GM23338 (cell line): ENCODE measurements around the gene GPD1. TPM values are rescaled to one million over a fixed set of nuclear protein-coding genes. Genes with fewer than 3 reads are reported as not detected.

Source experiments
- ATAC-seq: fragments of 200-7000 bp; cut with Tn5 transposase; 3 replicates; pipeline ENCODE4 v1.9.1; 2020
- DNase-seq: peaks from one replicate; pipeline ENCODE4 v3.0.0-alpha.2; 2015; ENCODE audit warnings: low spot score
- H2AFZ ChIP-seq: fragments of 200-600 bp; sonication (generic); 2 replicates; pipeline ENCODE4 v1.8.0; 2016; ENCODE audit warnings: antibody characterized with exemption, mild to moderate bottlenecking, moderate library complexity
- H3F3A ChIP-seq: fragments of 200-600 bp; sonication (generic); replicated peaks from 2 replicates; pipeline ENCODE4 v1.8.0; 2017; ENCODE audit warnings: antibody characterized with exemption, mixed run types, low read depth
- H3K27ac ChIP-seq: fragments of 200-600 bp; sonication (generic); 2 replicates; pipeline ENCODE4 v1.6.1; 2016; ENCODE audit warnings: low read depth
- H3K27me3 ChIP-seq: fragments of 200-600 bp; sonication (generic); 2 replicates; pipeline ENCODE4 v1.8.0; 2016; ENCODE audit warnings: mild to moderate bottlenecking, mixed run types, moderate library complexity; ENCODE audit not compliant: insufficient read depth
- H3K36me3 ChIP-seq: fragments of 200-600 bp; sonication (generic); 2 replicates; pipeline ENCODE4 v1.8.0; 2016; ENCODE audit warnings: mild to moderate bottlenecking; ENCODE audit not compliant: insufficient read depth
- H3K4me1 ChIP-seq: fragments of 200-600 bp; sonication (generic); 2 replicates; pipeline ENCODE4 v1.8.0; 2016; ENCODE audit warnings: mild to moderate bottlenecking, moderate library complexity; ENCODE audit not compliant: insufficient read depth
- H3K4me2 ChIP-seq: fragments of 200-600 bp; sonication (generic); 2 replicates; pipeline ENCODE4 v1.7.1; 2017; ENCODE audit warnings: mixed run types
- H3K4me3 ChIP-seq: fragments of 200-600 bp; sonication (generic); 2 replicates; pipeline ENCODE4 v1.6.1; 2016; ENCODE audit warnings: mixed run types
- H3K79me2 ChIP-seq: fragments of 200-600 bp; sonication (generic); replicated peaks from 2 replicates; pipeline ENCODE4 v1.8.0; 2017; ENCODE audit warnings: mild to moderate bottlenecking; ENCODE audit not compliant: insufficient read depth
- H3K9me2 ChIP-seq: fragments of 200-600 bp; sonication (generic); 2 replicates; pipeline ENCODE4 v1.8.0; 2017; ENCODE audit not compliant: insufficient read depth
- H4K20me1 ChIP-seq: fragments of 200-600 bp; sonication (generic); replicated peaks from 2 replicates; pipeline ENCODE4 v1.8.0; 2017; ENCODE audit warnings: mild to moderate bottlenecking; ENCODE audit not compliant: insufficient read depth
- H3K27ac Mint-ChIP-seq: 2 replicates; pipeline ENCODE4 v1.8.0; 2020; ENCODE audit warnings: inconsistent platforms, mild to moderate bottlenecking, moderate library complexity, mixed read lengths
- H3K27me3 Mint-ChIP-seq: 3 replicates; pipeline ENCODE4 v1.8.0; 2022; ENCODE audit warnings: low read depth, mild to moderate bottlenecking, moderate library complexity, mixed read lengths, inconsistent platforms; ENCODE audit not compliant: insufficient read depth, poor library complexity
- H3K36me3 Mint-ChIP-seq: 3 replicates; pipeline ENCODE4 v1.8.0; 2021; ENCODE audit warnings: low read depth, mild to moderate bottlenecking, inconsistent platforms, moderate library complexity, mixed read lengths
- H3K4me1 Mint-ChIP-seq: 3 replicates; pipeline ENCODE4 v1.8.0; 2020; ENCODE audit warnings: mild to moderate bottlenecking, inconsistent platforms, mixed read lengths
- H3K4me3 Mint-ChIP-seq: 3 replicates; pipeline ENCODE4 v1.8.0; 2021; ENCODE audit warnings: moderate library complexity, mild to moderate bottlenecking, inconsistent platforms, mixed read lengths
- H3K9me3 Mint-ChIP-seq: 3 replicates; pipeline ENCODE4 v1.8.0; 2020; ENCODE audit warnings: moderate library complexity, mild to moderate bottlenecking, inconsistent platforms, mixed read lengths
- EZH2 ChIP-seq: fragments of 200-600 bp; sonication (generic); IDR thresholded peaks from one replicate; pipeline ENCODE4 v1.8.0; 2017; ENCODE audit warnings: antibody characterized with exemption, mild to moderate bottlenecking, low read depth; ENCODE audit not compliant: unreplicated experiment
- EZH2phosphoT487 ChIP-seq: fragments of 200-600 bp; sonication (generic); IDR thresholded peaks from one replicate; pipeline ENCODE4 v1.8.1; 2018; ENCODE audit warnings: antibody characterized with exemption; ENCODE audit not compliant: unreplicated experiment
- JUNB ChIP-seq: IDR thresholded peaks from one replicate; pipeline ENCODE4 v1.6.1; 2016; ENCODE audit warnings: antibody characterized with exemption; ENCODE audit not compliant: unreplicated experiment
- POLR2AphosphoS5 ChIP-seq: IDR thresholded peaks from 2 replicates; pipeline ENCODE4 v1.6.1; 2016; ENCODE audit warnings: antibody characterized with exemption, low read depth
- STAT1 ChIP-seq: IDR thresholded peaks from one replicate; pipeline ENCODE4 v1.6.1; 2016; ENCODE audit warnings: antibody characterized with exemption; ENCODE audit not compliant: unreplicated experiment
- ZNF114 ChIP-seq: fragments of 250-450 bp; sonication (Bioruptor Pico); IDR thresholded peaks from 2 replicates; pipeline ENCODE4 v1.5.0; 2020; ENCODE audit warnings: mild to moderate bottlenecking, moderate library complexity
- ZNF331 ChIP-seq: fragments of 250-450 bp; sonication (Bioruptor Pico); IDR thresholded peaks from 2 replicates; pipeline ENCODE4 v1.5.0; 2020; ENCODE audit warnings: low read depth, mild to moderate bottlenecking, moderate library complexity
- polyA plus RNA-seq: library from polyadenylated mRNA; unstranded; fragments of >200 nt; fragmentation: Nextera tagmentation; extraction: Ambion mirVana; gene quantifications from 2 replicates; pipeline ENCODE4 v1.2.1, GENCODE V29; 2016
- total RNA-seq: library from RNA; depleted of rRNA; stranded (reverse); fragments of >200 nt; shearing (Covaris generic); gene quantifications from 2 replicates; pipeline ENCODE4 v1.2.3, GENCODE V29; 2014
- TF ChIP-seq, protein P1 (sequence below): fragments of 250-450 bp; sonication (Bioruptor Pico); IDR thresholded peaks from 2 replicates; pipeline ENCODE4 v1.5.0; 2020; ENCODE audit warnings: mild to moderate bottlenecking, moderate library complexity
- TF ChIP-seq, protein P2 (sequence below), 2 experiments: fragments of 200-600 bp in 1 of 2; sonication (generic) in 1 of 2; conservative IDR thresholded peaks; 2 replicates each; pipeline versions ENCODE4 v1.5.1 to v1.6.1; 2016 to 2017; ENCODE audit warnings: antibody characterized with exemption in 2 of 2, low read depth in 2 of 2, mild to moderate bottlenecking in 2 of 2, moderate library complexity in 1 of 2
- TF ChIP-seq, protein P3 (sequence below): IDR thresholded peaks from 2 replicates; pipeline ENCODE4 v1.6.1; 2016; ENCODE audit warnings: antibody characterized with exemption
- TF ChIP-seq, protein P4 (sequence below): IDR thresholded peaks from one replicate; pipeline ENCODE4 v1.6.1; 2018; ENCODE audit warnings: antibody characterized with exemption; ENCODE audit not compliant: unreplicated experiment

GPD1 gene
- total and polyA plus RNA-seq, 2 experiments from 2014 or later: 0.36 to 0.45 TPM

DNA sequence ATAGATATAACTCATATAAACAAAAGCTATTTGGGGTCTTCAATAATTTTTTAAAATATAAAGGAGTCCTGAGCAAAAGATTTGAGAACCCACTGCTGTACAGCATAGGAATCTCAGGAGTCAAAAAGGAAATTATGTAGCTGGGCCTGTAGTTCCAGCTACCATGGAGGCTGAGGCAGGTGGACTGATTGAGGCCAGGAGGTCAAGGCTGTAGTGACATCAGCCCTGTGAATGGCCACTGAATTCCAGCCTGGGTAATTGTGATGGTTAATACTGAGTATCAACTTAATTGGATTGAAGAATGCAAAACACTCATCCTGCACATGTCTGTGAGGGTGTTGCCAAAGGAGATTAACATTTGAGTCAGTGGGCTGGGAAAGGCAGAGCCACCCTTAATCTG lies 52.8 kb downstream of the GPD1 start:
- Histone ChIP-seq H3K9me2 (no peaks in the 10 kb centered on the region), H3K27ac (no peak overlapping the region), H2AFZ (no peak overlapping the region), H3K36me3 (no peaks in the 10 kb centered on the region), H3F3A (peaks cover 4% of the 10 kb centered on the region; the same call in 1 of the 2 replicates), H4K20me1 (peaks cover 42% of the 10 kb centered on the region), H3K79me2 (peaks cover 91% of the 10 kb centered on the region), H3K4me2 (no peak overlapping the region), H3K27me3 (no peaks in the 10 kb centered on the region), H3K4me1 (no peaks in the 10 kb centered on the region), H3K4me3 (no peak overlapping the region)
- peaks cover 21% of the 10 kb centered on the region; the same call in 2 of the 3 replicates for H3K36me3 Mint-ChIP-seq
- DNase-seq: no peak
- no peak overlapping the region for H3K27ac Mint-ChIP-seq
- no peaks in the 10 kb centered on the region for H3K4me1 Mint-ChIP-seq
- ATAC-seq: no peak
- H3K27me3 Mint-ChIP-seq: no peaks in the 10 kb centered on the region
- TF ChIP-seq, protein P1, sequence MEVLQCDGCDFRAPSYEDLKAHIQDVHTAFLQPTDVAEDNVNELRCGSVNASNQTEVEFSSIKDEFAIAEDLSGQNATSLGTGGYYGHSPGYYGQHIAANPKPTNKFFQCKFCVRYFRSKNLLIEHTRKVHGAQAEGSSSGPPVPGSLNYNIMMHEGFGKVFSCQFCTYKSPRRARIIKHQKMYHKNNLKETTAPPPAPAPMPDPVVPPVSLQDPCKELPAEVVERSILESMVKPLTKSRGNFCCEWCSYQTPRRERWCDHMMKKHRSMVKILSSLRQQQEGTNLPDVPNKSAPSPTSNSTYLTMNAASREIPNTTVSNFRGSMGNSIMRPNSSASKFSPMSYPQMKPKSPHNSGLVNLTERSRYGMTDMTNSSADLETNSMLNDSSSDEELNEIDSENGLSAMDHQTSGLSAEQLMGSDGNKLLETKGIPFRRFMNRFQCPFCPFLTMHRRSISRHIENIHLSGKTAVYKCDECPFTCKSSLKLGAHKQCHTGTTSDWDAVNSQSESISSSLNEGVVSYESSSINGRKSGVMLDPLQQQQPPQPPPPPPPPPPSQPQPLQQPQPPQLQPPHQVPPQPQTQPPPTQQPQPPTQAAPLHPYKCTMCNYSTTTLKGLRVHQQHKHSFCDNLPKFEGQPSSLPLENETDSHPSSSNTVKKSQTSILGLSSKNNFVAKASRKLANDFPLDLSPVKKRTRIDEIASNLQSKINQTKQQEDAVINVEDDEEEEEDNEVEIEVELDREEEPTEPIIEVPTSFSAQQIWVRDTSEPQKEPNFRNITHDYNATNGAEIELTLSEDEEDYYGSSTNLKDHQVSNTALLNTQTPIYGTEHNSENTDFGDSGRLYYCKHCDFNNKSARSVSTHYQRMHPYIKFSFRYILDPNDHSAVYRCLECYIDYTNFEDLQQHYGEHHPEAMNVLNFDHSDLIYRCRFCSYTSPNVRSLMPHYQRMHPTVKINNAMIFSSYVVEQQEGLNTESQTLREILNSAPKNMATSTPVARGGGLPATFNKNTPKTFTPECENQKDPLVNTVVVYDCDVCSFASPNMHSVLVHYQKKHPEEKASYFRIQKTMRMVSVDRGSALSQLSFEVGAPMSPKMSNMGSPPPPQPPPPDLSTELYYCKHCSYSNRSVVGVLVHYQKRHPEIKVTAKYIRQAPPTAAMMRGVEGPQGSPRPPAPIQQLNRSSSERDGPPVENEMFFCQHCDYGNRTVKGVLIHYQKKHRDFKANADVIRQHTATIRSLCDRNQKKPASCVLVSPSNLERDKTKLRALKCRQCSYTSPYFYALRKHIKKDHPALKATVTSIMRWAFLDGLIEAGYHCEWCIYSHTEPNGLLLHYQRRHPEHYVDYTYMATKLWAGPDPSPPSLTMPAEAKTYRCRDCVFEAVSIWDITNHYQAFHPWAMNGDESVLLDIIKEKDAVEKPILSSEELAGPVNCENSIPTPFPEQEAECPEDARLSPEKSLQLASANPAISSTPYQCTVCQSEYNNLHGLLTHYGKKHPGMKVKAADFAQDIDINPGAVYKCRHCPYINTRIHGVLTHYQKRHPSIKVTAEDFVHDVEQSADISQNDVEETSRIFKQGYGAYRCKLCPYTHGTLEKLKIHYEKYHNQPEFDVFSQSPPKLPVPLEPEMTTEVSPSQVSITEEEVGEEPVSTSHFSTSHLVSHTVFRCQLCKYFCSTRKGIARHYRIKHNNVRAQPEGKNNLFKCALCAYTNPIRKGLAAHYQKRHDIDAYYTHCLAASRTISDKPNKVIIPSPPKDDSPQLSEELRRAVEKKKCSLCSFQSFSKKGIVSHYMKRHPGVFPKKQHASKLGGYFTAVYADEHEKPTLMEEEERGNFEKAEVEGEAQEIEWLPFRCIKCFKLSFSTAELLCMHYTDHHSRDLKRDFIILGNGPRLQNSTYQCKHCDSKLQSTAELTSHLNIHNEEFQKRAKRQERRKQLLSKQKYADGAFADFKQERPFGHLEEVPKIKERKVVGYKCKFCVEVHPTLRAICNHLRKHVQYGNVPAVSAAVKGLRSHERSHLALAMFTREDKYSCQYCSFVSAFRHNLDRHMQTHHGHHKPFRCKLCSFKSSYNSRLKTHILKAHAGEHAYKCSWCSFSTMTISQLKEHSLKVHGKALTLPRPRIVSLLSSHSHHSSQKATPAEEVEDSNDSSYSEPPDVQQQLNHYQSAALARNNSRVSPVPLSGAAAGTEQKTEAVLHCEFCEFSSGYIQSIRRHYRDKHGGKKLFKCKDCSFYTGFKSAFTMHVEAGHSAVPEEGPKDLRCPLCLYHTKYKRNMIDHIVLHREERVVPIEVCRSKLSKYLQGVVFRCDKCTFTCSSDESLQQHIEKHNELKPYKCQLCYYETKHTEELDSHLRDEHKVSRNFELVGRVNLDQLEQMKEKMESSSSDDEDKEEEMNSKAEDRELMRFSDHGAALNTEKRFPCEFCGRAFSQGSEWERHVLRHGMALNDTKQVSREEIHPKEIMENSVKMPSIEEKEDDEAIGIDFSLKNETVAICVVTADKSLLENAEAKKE: no peak
- no peak for TF ChIP-seq JUNB
- TF ChIP-seq EZH2: no peak
- TF ChIP-seq ZNF331 (CRISPR knock-in tag): no peak
- no peak for TF ChIP-seq POLR2AphosphoS5
- no peak for TF ChIP-seq EZH2phosphoT487
- TF ChIP-seq STAT1: no peak
- TF ChIP-seq ZNF114: no peak
- TF ChIP-seq, protein P2, sequence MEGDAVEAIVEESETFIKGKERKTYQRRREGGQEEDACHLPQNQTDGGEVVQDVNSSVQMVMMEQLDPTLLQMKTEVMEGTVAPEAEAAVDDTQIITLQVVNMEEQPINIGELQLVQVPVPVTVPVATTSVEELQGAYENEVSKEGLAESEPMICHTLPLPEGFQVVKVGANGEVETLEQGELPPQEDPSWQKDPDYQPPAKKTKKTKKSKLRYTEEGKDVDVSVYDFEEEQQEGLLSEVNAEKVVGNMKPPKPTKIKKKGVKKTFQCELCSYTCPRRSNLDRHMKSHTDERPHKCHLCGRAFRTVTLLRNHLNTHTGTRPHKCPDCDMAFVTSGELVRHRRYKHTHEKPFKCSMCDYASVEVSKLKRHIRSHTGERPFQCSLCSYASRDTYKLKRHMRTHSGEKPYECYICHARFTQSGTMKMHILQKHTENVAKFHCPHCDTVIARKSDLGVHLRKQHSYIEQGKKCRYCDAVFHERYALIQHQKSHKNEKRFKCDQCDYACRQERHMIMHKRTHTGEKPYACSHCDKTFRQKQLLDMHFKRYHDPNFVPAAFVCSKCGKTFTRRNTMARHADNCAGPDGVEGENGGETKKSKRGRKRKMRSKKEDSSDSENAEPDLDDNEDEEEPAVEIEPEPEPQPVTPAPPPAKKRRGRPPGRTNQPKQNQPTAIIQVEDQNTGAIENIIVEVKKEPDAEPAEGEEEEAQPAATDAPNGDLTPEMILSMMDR (conservative IDR thresholded peaks at IDR 0.05; ENCODE audit: low read depth in 2 of 2): no peak
- TF ChIP-seq, protein P3, sequence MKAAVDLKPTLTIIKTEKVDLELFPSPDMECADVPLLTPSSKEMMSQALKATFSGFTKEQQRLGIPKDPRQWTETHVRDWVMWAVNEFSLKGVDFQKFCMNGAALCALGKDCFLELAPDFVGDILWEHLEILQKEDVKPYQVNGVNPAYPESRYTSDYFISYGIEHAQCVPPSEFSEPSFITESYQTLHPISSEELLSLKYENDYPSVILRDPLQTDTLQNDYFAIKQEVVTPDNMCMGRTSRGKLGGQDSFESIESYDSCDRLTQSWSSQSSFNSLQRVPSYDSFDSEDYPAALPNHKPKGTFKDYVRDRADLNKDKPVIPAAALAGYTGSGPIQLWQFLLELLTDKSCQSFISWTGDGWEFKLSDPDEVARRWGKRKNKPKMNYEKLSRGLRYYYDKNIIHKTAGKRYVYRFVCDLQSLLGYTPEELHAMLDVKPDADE: no peak
- TF ChIP-seq, protein P4, sequence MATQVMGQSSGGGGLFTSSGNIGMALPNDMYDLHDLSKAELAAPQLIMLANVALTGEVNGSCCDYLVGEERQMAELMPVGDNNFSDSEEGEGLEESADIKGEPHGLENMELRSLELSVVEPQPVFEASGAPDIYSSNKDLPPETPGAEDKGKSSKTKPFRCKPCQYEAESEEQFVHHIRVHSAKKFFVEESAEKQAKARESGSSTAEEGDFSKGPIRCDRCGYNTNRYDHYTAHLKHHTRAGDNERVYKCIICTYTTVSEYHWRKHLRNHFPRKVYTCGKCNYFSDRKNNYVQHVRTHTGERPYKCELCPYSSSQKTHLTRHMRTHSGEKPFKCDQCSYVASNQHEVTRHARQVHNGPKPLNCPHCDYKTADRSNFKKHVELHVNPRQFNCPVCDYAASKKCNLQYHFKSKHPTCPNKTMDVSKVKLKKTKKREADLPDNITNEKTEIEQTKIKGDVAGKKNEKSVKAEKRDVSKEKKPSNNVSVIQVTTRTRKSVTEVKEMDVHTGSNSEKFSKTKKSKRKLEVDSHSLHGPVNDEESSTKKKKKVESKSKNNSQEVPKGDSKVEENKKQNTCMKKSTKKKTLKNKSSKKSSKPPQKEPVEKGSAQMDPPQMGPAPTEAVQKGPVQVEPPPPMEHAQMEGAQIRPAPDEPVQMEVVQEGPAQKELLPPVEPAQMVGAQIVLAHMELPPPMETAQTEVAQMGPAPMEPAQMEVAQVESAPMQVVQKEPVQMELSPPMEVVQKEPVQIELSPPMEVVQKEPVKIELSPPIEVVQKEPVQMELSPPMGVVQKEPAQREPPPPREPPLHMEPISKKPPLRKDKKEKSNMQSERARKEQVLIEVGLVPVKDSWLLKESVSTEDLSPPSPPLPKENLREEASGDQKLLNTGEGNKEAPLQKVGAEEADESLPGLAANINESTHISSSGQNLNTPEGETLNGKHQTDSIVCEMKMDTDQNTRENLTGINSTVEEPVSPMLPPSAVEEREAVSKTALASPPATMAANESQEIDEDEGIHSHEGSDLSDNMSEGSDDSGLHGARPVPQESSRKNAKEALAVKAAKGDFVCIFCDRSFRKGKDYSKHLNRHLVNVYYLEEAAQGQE: no peak
- no peaks in the 10 kb centered on the region for H3K9me3 Mint-ChIP-seq
- no peak overlapping the region for H3K4me3 Mint-ChIP-seq
